K562 (cell line): Measurements from ENCODE around the gene OR2AJ1. TPM values are rescaled to one million over a fixed set of nuclear protein-coding genes. Genes with fewer than 3 reads are reported as not detected.

Experiments
- ATF1 ChIP-seq, 2 experiments: fragments of 450-650 bp in 1 of 2; IDR thresholded peaks; 2 replicates each; pipeline ENCODE4 v1.6.1; 2016; ENCODE audit warnings: missing compliant biosample characterization in 1 of 2, missing genetic modification characterization in 1 of 2
- CBFA2T3 ChIP-seq: fragments of 450-650 bp; IDR thresholded peaks from 2 replicates; pipeline ENCODE4 v1.6.1; 2017
- CEBPB ChIP-seq: fragments of 450-650 bp; IDR thresholded peaks from 2 replicates; pipeline ENCODE4 v1.6.1; 2016; ENCODE audit warnings: missing genetic modification characterization, missing compliant biosample characterization
- CHD4 ChIP-seq: fragments of 200-600 bp; sonication (generic); IDR thresholded peaks from 3 replicates; pipeline ENCODE4 v1.6.1; 2012; ENCODE audit warnings: low read depth, mild to moderate bottlenecking, mixed read lengths, low read length, inconsistent platforms; ENCODE audit not compliant: insufficient read depth, insufficient replicate concordance, poor library complexity, severe bottlenecking
- ETV6 ChIP-seq, 3 experiments: fragments of 150-350 bp in 1 of 3; sonication (generic) in 1 of 3; formaldehyde crosslinking in 1 of 3; IDR thresholded peaks; 2 replicates each; pipeline versions ENCODE4 v1.6.1 to v1.8.0; 2014 to 2022; ENCODE audit warnings: borderline replicate concordance in 2 of 3, low read depth in 2 of 3, antibody characterized with exemption in 1 of 3, low read length in 1 of 3, mild to moderate bottlenecking in 1 of 3, missing genetic modification reagents in 1 of 3
- FOXM1 ChIP-seq, 2 experiments: fragments of 450-650 bp in 1 of 2; sonication (generic) in 1 of 2; formaldehyde crosslinking in 1 of 2; IDR thresholded peaks; 2 replicates each; pipeline versions ENCODE4 v1.6.1 to v1.9.0; 2017 to 2022; ENCODE audit warnings: low read depth in 2 of 2, mild to moderate bottlenecking in 2 of 2, missing genetic modification reagents in 1 of 2, moderate library complexity in 1 of 2
- GABPA ChIP-seq: fragments of 200-800 bp; sonication (Bioruptor generic); conservative IDR thresholded peaks from 2 replicates; pipeline ENCODE4 v1.6.1; 2016; ENCODE audit warnings: low read depth, missing genetic modification characterization, missing compliant biosample characterization
- GABPB1 ChIP-seq: sonication (generic); formaldehyde crosslinking; IDR thresholded peaks from 2 replicates; pipeline ENCODE4 v1.8.0; 2022; ENCODE audit warnings: mild to moderate bottlenecking, missing genetic modification reagents
- HDAC1 ChIP-seq, 2 experiments: fragments of 450-650 bp; IDR thresholded peaks; 2 replicates each; pipeline ENCODE4 v1.6.1; 2016 to 2017; ENCODE audit warnings: inconsistent platforms in 1 of 2, mild to moderate bottlenecking in 1 of 2, moderate library complexity in 1 of 2
- HEY1 ChIP-seq: fragments of 250-450 bp; sonication (Bioruptor Pico); IDR thresholded peaks from 2 replicates; pipeline ENCODE4 v1.5.0; 2020; ENCODE audit warnings: mild to moderate bottlenecking, moderate library complexity, borderline replicate concordance
- IRF2 ChIP-seq: sonication (generic); formaldehyde crosslinking; IDR thresholded peaks from 2 replicates; pipeline ENCODE4 v1.8.1; 2022; ENCODE audit warnings: mild to moderate bottlenecking, missing genetic modification reagents
- KLF13 ChIP-seq: fragments of 450-650 bp; IDR thresholded peaks from 2 replicates; pipeline ENCODE4 v1.6.1; 2016; ENCODE audit warnings: missing genetic modification characterization, low read depth, mild to moderate bottlenecking, missing compliant biosample characterization, moderate library complexity, borderline replicate concordance
- MCM2 ChIP-seq: fragments of 450-650 bp; IDR thresholded peaks from 2 replicates; pipeline ENCODE4 v1.6.1; 2017; ENCODE audit warnings: low read depth, mild to moderate bottlenecking
- MEIS2 ChIP-seq: fragments of 450-650 bp; IDR thresholded peaks from 2 replicates; pipeline ENCODE4 v1.6.1; 2014; ENCODE audit warnings: mild to moderate bottlenecking; ENCODE audit not compliant: partially characterized antibody
- PHF20 ChIP-seq: fragments of 450-650 bp; IDR thresholded peaks from 2 replicates; pipeline ENCODE4 v1.6.1; 2018; ENCODE audit not compliant: partially characterized antibody
- POLR2B ChIP-seq: fragments of 450-650 bp; IDR thresholded peaks from 2 replicates; pipeline ENCODE4 v1.6.1; 2018; ENCODE audit warnings: low read depth; ENCODE audit not compliant: partially characterized antibody
- RAD51 ChIP-seq: fragments of 450-650 bp; IDR thresholded peaks from 2 replicates; pipeline ENCODE4 v1.7.1; 2016; ENCODE audit warnings: low read depth, mild to moderate bottlenecking, borderline replicate concordance
- SMAD3 ChIP-seq: fragments of 450-650 bp; formaldehyde crosslinking; conservative IDR thresholded peaks from 2 replicates; pipeline ENCODE4 v1.4.0; 2020; ENCODE audit warnings: mild to moderate bottlenecking
- SMAD4 ChIP-seq: fragments of 250-450 bp; sonication (Bioruptor Pico); conservative IDR thresholded peaks from 2 replicates; pipeline ENCODE4 v1.8.0; 2021; ENCODE audit warnings: inconsistent platforms, mild to moderate bottlenecking, moderate library complexity
- SNRNP70 ChIP-seq: fragments of 200-400 bp; formaldehyde crosslinking; optimal IDR thresholded peaks from 2 replicates; pipeline ENCODE3; 2017; ENCODE audit warnings: low read depth, low read length
- THAP12 ChIP-seq: fragments of 250-450 bp; sonication (Bioruptor Pico); IDR thresholded peaks from 2 replicates; pipeline ENCODE4 v1.9.0; 2021; ENCODE audit warnings: mild to moderate bottlenecking, inconsistent platforms
- WHSC1 ChIP-seq: IDR thresholded peaks from one replicate; pipeline ENCODE4 v1.6.1; 2012; ENCODE audit warnings: low read length, control low read depth, inconsistent platforms
- XRCC5 ChIP-seq: fragments of 200-400 bp; formaldehyde crosslinking; IDR thresholded peaks from 2 replicates; pipeline ENCODE4 v1.6.1; 2017; ENCODE audit warnings: low read depth, mild to moderate bottlenecking, low read length
- ZNF263 ChIP-seq: sonication (generic); formaldehyde crosslinking; IDR thresholded peaks from 2 replicates; pipeline ENCODE4 v1.8.0; 2022; ENCODE audit warnings: mild to moderate bottlenecking, missing genetic modification reagents, borderline replicate concordance
- ZNF431 ChIP-seq: sonication (generic); formaldehyde crosslinking; IDR thresholded peaks from 2 replicates; pipeline ENCODE4 v1.8.0; 2022; ENCODE audit warnings: mild to moderate bottlenecking, missing genetic modification reagents
- ZNF76 ChIP-seq: fragments of 250-450 bp; sonication (Bioruptor Pico); IDR thresholded peaks from 2 replicates; pipeline ENCODE4 v1.4.0; 2020; ENCODE audit warnings: mild to moderate bottlenecking, moderate library complexity, borderline replicate concordance
- polyA plus RNA-seq, 8 experiments: library from polyadenylated mRNA; depleted of rRNA in 4 of 8; stranded (reverse) in 5 of 8; unstranded in 3 of 8; fragments of >200 nt; fragmentation: Nextera tagmentation in 2 of 8; fragmentation: Illumina TruSeq in 1 of 8; extraction: Ambion mirVana in 2 of 8; extraction: Trizol in 1 of 8; gene quantifications; 2 replicates each; pipeline versions ENCODE4 v1.2.1 to v1.2.3, GENCODE V29; 2011 to 2014; ENCODE audit warnings: inconsistent platforms in 1 of 8, missing spikeins in 1 of 8
- total RNA-seq, 7 experiments: library from RNA; depleted of rRNA in 6 of 7; stranded (reverse); fragments of >200 nt in 6 of 7; fragmentation: Illumina TruSeq in 2 of 7; extraction: Trizol in 2 of 7; gene quantifications; 2 replicates each; pipeline versions ENCODE4 v1.2.1 to v1.2.3, GENCODE V29; 2011 to 2021; ENCODE audit warnings: low replicate concordance in 1 of 7

Gene OR2AJ1
- total and polyA plus RNA-seq, 9 of the 15 experiments (the other 6 are each of a cell fraction or from before 2014, with no cell fraction given): not detected

- TF ChIP-seq SMAD4 (0 out of 2 replicates have a peak, but pooled peaks have one; percentile 41), HEY1 (CRISPR knock-in tag) (no peak), RAD51 (no peak), PHF20 (no peak), CHD4 (no peak), FOXM1 (IDR thresholded peaks at IDR 0.05; ENCODE audit: low read depth) (peak; percentile 78), FOXM1 (CRISPR knock-in tag; IDR thresholded peaks at IDR 0.05; ENCODE audit: low read depth) (no peak), XRCC5 (no peak), SNRNP70 (no peak), THAP12 (no peak), GABPB1 (no peak), CBFA2T3 (peak; percentile 78), ZNF76 (CRISPR knock-in tag) (no peak), HDAC1 (IDR thresholded peaks at IDR 0.05) (peak in 1 of 2 experiments; percentile 35; a peak in 1 of 4 replicates), POLR2B (no peak), ATF1 (CRISPR knock-in tag; IDR thresholded peaks at IDR 0.05) (no peak), ATF1 (tag; IDR thresholded peaks at IDR 0.05) (no peak), MCM2 (no peak), KLF13 (tag) (no peak), IRF2 (CRISPR knock-in tag) (peak; percentile 94), ETV6 (IDR thresholded peaks at IDR 0.05; ENCODE audit: borderline replicate concordance in 1 of 2, low read depth in 2 of 2, low read length in 1 of 2) (no peak), ETV6 (CRISPR knock-in tag; IDR thresholded peaks at IDR 0.05; ENCODE audit: borderline replicate concordance) (no peak), CEBPB (tag) (no peak), GABPA (tag) (peak; percentile 48; the same call in 1 of the 2 replicates), SMAD3 (CRISPR knock-in tag) (0 out of 2 replicates have a peak, but pooled peaks have one; percentile 37), ZNF431 (CRISPR knock-in tag) (no peak), WHSC1 (no peak), ZNF263 (no peak), MEIS2 (peak; percentile 55)
Measured at GRCh38 chr1:247906504-247907047, 18.1 kb upstream of the OR2AJ1 start (continued).
